ENCODE results near the gene OXCT1. TPM values are rescaled to one million over a fixed set of nuclear protein-coding genes. Genes with fewer than 3 reads are reported as not detected.

Gene OXCT1
- total and polyA plus RNA-seq, 9 of the 15 experiments (the other 6 are each of a cell fraction or from before 2014, with no cell fraction given) = 24.7 to 61.2 (median 41.9) TPM

DNA sequence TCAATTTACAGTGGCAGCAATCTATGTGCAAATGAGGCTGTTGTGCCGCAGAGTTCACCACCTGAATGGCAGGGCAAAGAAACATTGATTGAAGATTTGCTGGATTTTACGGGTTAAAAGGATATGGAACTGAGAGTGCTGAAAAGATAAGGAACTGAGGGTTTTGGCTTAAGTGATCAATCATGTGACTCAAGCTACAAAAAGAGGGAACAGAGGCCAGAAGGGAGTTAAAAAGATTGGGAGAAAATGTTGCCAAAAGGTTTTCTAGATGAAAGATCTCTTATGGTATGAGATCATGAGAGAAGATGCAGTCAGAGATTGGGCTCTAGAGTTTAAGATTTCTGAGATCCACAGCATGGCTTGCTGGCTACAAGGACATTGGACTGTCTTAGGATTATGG is 26.0 kb upstream of the OXCT1 start (continued):
- TF ChIP-seq, protein P1, sequence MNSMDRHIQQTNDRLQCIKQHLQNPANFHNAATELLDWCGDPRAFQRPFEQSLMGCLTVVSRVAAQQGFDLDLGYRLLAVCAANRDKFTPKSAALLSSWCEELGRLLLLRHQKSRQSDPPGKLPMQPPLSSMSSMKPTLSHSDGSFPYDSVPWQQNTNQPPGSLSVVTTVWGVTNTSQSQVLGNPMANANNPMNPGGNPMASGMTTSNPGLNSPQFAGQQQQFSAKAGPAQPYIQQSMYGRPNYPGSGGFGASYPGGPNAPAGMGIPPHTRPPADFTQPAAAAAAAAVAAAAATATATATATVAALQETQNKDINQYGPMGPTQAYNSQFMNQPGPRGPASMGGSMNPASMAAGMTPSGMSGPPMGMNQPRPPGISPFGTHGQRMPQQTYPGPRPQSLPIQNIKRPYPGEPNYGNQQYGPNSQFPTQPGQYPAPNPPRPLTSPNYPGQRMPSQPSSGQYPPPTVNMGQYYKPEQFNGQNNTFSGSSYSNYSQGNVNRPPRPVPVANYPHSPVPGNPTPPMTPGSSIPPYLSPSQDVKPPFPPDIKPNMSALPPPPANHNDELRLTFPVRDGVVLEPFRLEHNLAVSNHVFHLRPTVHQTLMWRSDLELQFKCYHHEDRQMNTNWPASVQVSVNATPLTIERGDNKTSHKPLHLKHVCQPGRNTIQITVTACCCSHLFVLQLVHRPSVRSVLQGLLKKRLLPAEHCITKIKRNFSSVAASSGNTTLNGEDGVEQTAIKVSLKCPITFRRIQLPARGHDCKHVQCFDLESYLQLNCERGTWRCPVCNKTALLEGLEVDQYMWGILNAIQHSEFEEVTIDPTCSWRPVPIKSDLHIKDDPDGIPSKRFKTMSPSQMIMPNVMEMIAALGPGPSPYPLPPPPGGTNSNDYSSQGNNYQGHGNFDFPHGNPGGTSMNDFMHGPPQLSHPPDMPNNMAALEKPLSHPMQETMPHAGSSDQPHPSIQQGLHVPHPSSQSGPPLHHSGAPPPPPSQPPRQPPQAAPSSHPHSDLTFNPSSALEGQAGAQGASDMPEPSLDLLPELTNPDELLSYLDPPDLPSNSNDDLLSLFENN (IDR thresholded peaks at IDR 0.05; ENCODE audit: low read depth in 2 of 2, low read length in 2 of 2) = no peak
- TF ChIP-seq MEIS2 (IDR thresholded peaks at IDR 0.05; ENCODE audit: partially characterized antibody) (peak; percentile 49), GATAD2A (IDR thresholded peaks at IDR 0.05) (no peak), NFRKB (IDR thresholded peaks at IDR 0.05; ENCODE audit: low read depth) (no peak), PTRF (tag; IDR thresholded peaks at IDR 0.05) (no peak), ETV6 (IDR thresholded peaks at IDR 0.05; ENCODE audit: borderline replicate concordance in 1 of 2, low read depth in 2 of 2, low read length in 1 of 2) (no peak), ETV6 (CRISPR knock-in tag; IDR thresholded peaks at IDR 0.05; ENCODE audit: borderline replicate concordance) (no peak), SMAD2 (IDR thresholded peaks at IDR 0.05; ENCODE audit: low read depth, low read length) (no peak), BHLHE40 (IDR thresholded peaks at IDR 0.05; ENCODE audit: low read length) (no peak), TOE1 (IDR thresholded peaks at IDR 0.05; ENCODE audit: borderline replicate concordance) (0 out of 2 replicates have a peak, but pooled peaks have one; percentile 42), TOE1 (CRISPR knock-in tag; IDR thresholded peaks at IDR 0.05; ENCODE audit: borderline replicate concordance, low read depth) (no peak)

All from K562 (cell line).